Measurements from ENCODE around the gene ARPP21.

The ARPP21 gene

DNA sequence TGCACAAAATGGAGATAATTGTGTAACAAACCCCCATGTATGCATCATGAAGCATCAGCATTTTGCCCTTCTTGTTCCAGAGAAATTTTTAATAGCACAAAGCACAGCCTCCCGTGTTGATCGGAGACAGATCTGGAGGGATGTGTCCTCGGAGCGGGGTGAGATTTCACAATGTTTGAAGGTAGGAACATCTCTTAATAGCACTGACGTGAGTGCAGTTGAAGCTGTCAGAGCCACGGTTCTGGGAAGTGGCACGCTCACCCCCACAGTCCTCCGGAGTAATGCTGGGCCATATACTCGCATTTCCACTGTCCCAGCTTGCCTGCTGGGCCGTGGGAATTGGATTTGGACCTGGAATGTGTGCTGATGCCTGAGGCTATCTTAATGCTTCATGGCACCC is 24.1 kb downstream of the ARPP21 start:
- H3K4me3 ChIP-seq (ENCODE audit: low read depth in 1 of 2, low read length in 2 of 2) = no peak overlapping the region
- H3K27me3 ChIP-seq (ENCODE audit: low read depth, low read length) = no peaks in the 10 kb centered on the region
- no peak overlapping the region for H3K27ac ChIP-seq (ENCODE audit: low read length)
- H3K4me1 ChIP-seq (ENCODE audit: control insufficient read depth in 1 of 2, insufficient read depth in 2 of 2, low read length in 2 of 2) = peaks cover 0 to 5% of the 10 kb centered on the region in 2 donors
- no peaks in the 10 kb centered on the region for H3K9me3 ChIP-seq (ENCODE audit: control insufficient read depth in 1 of 2, low read length in 2 of 2)
- no peaks in the 10 kb centered on the region for H3K36me3 ChIP-seq (ENCODE audit: control insufficient read depth in 1 of 2, insufficient read depth in 2 of 2, low read length in 2 of 2)

DNA sequence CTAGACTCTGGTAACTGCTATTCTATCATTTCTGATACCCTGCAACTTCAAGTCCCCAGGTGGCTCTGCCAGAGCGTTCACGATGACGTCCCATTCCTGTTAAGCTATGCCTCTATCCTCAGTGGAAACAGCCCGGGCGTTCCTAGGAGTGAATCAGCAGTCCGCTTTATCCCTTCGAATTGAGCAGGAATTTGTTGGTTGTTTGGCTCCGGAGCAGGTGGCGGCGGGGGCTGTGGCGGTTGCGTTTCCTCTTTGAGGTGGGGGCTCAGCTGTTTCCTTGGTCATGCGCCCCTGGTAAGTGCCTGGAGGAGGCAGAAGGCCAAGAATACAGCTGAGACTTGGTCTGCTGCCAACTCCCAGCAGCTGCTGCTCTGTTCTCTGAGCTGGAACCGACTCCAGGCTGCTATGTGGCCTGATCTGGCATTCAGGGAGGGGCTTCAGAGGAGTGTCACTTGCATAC is 25.2 kb downstream of the ARPP21 start:
- Histone ChIP-seq H3K36me3 (ENCODE audit: control insufficient read depth in 1 of 2, insufficient read depth in 2 of 2, low read length in 2 of 2) (no peaks in the 10 kb centered on the region), H3K27me3 (ENCODE audit: low read depth, low read length) (no peaks in the 10 kb centered on the region), H3K4me3 (ENCODE audit: low read depth in 1 of 2, low read length in 2 of 2) (peak overlapping the region; percentile 22 to 43), H3K9me3 (ENCODE audit: control insufficient read depth in 1 of 2, low read length in 2 of 2) (no peaks in the 10 kb centered on the region), H3K4me1 (ENCODE audit: control insufficient read depth in 1 of 2, insufficient read depth in 2 of 2, low read length in 2 of 2) (peaks cover 0 to 5% of the 10 kb centered on the region in 2 donors), H3K27ac (ENCODE audit: low read length) (no peak overlapping the region)

DNA sequence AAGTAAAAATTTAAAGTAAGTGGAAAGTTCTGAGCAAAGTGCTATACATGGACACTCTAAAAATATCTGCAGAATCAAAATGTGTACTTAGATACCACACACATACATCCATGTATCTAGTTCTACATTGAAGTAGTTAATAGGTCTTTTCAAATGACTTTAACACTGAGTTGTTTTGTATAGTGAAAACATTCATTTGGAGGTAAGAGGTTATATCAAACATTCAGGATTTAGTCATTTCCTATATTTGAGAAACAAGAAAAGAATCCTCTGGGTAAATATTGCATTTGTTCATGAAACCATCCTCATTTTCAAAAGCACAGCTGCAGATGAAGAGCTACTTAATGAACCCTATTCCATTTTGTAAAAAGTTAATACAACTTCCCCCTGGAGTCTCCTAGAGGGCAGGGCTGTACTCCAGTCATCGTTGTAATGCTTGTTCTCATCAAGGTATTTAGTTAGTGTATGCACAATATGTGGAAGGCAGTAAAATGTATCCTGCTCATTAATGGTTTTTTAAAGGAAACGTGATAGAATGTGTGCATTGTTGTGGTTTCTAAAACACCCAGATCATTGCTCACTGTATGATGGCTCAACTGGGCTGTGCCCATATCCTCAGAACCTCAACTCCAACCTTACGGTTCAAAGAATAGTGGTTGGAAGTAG is 26.2 kb downstream of the ARPP21 start:
- Histone ChIP-seq H3K4me1 (ENCODE audit: control insufficient read depth in 1 of 2, insufficient read depth in 2 of 2, low read length in 2 of 2) (peaks cover 0 to 5% of the 10 kb centered on the region in 2 donors), H3K4me3 (ENCODE audit: low read depth in 1 of 2, low read length in 2 of 2) (no peak overlapping the region)

DNA sequence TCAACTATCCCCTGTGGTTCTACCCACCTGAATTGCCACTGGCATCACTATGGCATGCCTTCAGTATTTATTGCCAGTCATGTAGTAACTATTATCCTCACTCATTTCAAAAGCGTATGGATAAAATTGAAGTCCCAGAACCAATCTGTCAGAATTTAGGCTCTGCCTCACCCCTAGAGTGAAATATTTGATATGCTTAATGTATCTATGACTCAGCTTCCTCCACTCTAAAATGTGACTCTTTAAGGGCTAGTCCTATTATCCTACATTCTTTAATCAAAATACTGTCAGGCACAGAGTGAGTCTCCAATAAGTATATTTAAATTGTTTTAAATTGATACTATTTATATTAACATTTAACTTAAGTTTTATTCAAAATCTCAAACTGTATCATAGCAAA is 27.6 kb downstream of the ARPP21 start:
- peaks cover 0 to 5% of the 10 kb centered on the region in 2 donors for H3K4me1 ChIP-seq (ENCODE audit: control insufficient read depth in 1 of 2, insufficient read depth in 2 of 2, low read length in 2 of 2)
- no peaks in the 10 kb centered on the region for H3K36me3 ChIP-seq (ENCODE audit: control insufficient read depth in 1 of 2, insufficient read depth in 2 of 2, low read length in 2 of 2)
- no peak overlapping the region for H3K27ac ChIP-seq (ENCODE audit: low read length)
- H3K4me3 ChIP-seq (ENCODE audit: low read depth in 1 of 2, low read length in 2 of 2) = no peak overlapping the region
- H3K27me3 ChIP-seq (ENCODE audit: low read depth, low read length) = no peaks in the 10 kb centered on the region
- no peaks in the 10 kb centered on the region for H3K9me3 ChIP-seq (ENCODE audit: control insufficient read depth in 1 of 2, low read length in 2 of 2)

More for the DNA sequence above, 26.2 kb downstream of the ARPP21 start:
- Histone ChIP-seq H3K27ac (ENCODE audit: low read length) (no peak overlapping the region), H3K27me3 (ENCODE audit: low read depth, low read length) (no peaks in the 10 kb centered on the region), H3K36me3 (ENCODE audit: control insufficient read depth in 1 of 2, insufficient read depth in 2 of 2, low read length in 2 of 2) (no peaks in the 10 kb centered on the region), H3K9me3 (ENCODE audit: control insufficient read depth in 1 of 2, low read length in 2 of 2) (no peaks in the 10 kb centered on the region)

DNA sequence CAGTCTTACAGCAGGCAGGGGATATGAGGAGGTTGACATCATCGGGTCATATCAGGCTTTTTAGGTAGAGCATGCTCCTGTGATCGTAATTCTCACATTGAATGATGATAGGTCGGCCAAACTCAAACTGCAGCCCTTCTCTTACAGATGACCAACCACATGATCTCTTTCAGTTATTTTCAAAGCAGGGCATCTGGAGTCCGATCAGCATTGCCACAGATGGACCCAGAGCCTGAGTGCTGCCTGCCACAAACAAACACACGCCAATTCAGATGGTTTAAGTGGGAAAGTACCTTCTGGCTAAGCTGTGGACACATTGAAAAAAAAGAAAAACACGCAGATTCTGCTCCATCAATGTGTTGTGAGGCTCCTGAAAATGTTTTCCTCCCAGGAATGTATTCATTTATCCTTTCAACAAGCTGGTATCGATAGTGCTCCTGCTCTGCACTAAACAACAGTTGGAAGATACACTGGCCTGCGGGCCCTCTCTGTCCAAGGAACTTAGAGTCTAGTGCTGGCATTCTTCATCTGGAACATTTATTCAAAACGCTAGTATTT is 31.2 kb downstream of the ARPP21 start:
- Histone ChIP-seq H3K27me3 (ENCODE audit: low read depth, low read length) (no peaks in the 10 kb centered on the region), H3K4me1 (ENCODE audit: control insufficient read depth in 1 of 2, insufficient read depth in 2 of 2, low read length in 2 of 2) (no peaks in the 10 kb centered on the region), H3K4me3 (ENCODE audit: low read depth in 1 of 2, low read length in 2 of 2) (no peak overlapping the region), H3K27ac (ENCODE audit: low read length) (no peak overlapping the region), H3K9me3 (ENCODE audit: control insufficient read depth in 1 of 2, low read length in 2 of 2) (no peaks in the 10 kb centered on the region), H3K36me3 (ENCODE audit: control insufficient read depth in 1 of 2, insufficient read depth in 2 of 2, low read length in 2 of 2) (no peaks in the 10 kb centered on the region)

DNA sequence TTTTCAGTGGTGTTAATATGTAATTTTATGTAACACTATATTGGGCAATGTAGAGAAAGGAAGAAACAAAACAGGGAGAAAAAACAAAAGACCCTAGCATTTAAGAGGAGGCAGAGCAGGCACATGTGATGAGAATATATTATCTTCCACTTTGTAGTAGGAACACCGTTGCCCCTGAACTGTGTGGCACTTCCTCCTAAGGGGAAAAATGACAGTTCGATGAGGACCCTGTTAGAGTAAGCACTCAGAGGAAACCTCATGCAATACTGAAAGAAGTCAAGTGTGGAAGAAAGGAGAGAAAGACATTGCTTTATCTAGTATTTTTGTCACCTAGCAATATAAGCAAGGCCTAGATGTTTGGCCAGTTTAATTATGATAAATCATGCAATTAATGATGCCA is 32.2 kb downstream of the ARPP21 start:
- Histone ChIP-seq H3K36me3 (ENCODE audit: control insufficient read depth in 1 of 2, insufficient read depth in 2 of 2, low read length in 2 of 2) (no peaks in the 10 kb centered on the region), H3K4me1 (ENCODE audit: control insufficient read depth in 1 of 2, insufficient read depth in 2 of 2, low read length in 2 of 2) (no peaks in the 10 kb centered on the region), H3K27ac (ENCODE audit: low read length) (no peak overlapping the region), H3K27me3 (ENCODE audit: low read depth, low read length) (no peaks in the 10 kb centered on the region), H3K4me3 (ENCODE audit: low read depth in 1 of 2, low read length in 2 of 2) (no peak overlapping the region), H3K9me3 (ENCODE audit: control insufficient read depth in 1 of 2, low read length in 2 of 2) (no peaks in the 10 kb centered on the region)

DNA sequence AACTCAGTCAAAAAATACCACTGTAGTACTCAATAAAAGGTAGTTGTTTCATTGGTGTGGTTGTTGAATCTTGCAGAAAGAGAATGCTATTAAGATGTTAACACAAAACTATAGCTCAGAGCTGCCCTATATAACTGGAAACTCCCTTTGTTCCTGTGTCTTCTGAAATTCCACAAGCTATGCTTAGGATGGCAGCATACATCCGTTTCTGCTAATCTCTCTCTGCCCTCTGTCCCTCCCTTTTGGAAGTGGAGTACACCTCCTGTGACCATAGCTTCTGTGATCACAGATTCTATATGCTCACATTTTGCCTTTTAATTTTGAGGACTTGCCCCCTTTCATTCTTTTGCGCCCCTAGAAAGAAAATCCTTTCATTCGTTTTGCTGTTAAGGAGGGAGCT is 33.7 kb downstream of the ARPP21 start:
- Histone ChIP-seq H3K4me1 (ENCODE audit: control insufficient read depth in 1 of 2, insufficient read depth in 2 of 2, low read length in 2 of 2) (no peaks in the 10 kb centered on the region), H3K4me3 (ENCODE audit: low read depth in 1 of 2, low read length in 2 of 2) (no peak overlapping the region), H3K27ac (ENCODE audit: low read length) (no peak overlapping the region), H3K27me3 (ENCODE audit: low read depth, low read length) (no peaks in the 10 kb centered on the region), H3K36me3 (ENCODE audit: control insufficient read depth in 1 of 2, insufficient read depth in 2 of 2, low read length in 2 of 2) (no peaks in the 10 kb centered on the region), H3K9me3 (ENCODE audit: control insufficient read depth in 1 of 2, low read length in 2 of 2) (no peaks in the 10 kb centered on the region)

DNA sequence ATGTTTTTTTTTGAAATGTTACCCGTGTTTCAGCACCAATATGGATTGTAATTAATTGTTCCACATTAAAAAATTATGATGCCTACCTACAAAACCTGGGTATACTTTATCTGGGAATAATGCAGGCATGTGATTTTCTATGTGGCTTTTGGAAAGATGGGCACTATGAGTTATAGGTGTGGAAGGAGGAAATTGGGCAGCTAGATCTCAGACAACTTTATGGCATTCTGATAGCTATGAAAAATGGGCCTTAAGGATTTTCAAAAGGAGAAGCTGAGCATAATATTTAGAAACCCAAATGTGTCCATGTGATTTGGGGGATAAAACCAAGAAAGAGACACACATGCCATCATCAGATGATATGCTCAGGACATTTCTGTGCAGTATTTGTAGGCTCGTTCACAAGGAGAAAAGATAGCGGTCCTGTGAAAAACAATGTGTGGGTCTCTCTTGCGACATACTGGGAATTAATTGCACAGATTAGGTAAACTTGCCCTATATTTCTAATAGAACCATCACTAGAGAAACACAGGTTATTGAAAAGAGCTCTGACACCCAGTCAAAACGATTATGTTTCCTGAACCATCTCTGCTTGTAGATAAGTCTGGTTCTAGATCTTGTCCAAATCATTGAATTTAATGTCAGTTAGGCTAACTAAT is 35.3 kb downstream of the ARPP21 start:
- H3K4me1 ChIP-seq (ENCODE audit: control insufficient read depth in 1 of 2, insufficient read depth in 2 of 2, low read length in 2 of 2) = no peaks in the 10 kb centered on the region
- no peaks in the 10 kb centered on the region for H3K36me3 ChIP-seq (ENCODE audit: control insufficient read depth in 1 of 2, insufficient read depth in 2 of 2, low read length in 2 of 2)
- no peaks in the 10 kb centered on the region for H3K9me3 ChIP-seq (ENCODE audit: control insufficient read depth in 1 of 2, low read length in 2 of 2)
- H3K27ac ChIP-seq (ENCODE audit: low read length) = no peak overlapping the region
- H3K27me3 ChIP-seq (ENCODE audit: low read depth, low read length) = no peaks in the 10 kb centered on the region
- H3K4me3 ChIP-seq (ENCODE audit: low read depth in 1 of 2, low read length in 2 of 2) = no peak overlapping the region

DNA sequence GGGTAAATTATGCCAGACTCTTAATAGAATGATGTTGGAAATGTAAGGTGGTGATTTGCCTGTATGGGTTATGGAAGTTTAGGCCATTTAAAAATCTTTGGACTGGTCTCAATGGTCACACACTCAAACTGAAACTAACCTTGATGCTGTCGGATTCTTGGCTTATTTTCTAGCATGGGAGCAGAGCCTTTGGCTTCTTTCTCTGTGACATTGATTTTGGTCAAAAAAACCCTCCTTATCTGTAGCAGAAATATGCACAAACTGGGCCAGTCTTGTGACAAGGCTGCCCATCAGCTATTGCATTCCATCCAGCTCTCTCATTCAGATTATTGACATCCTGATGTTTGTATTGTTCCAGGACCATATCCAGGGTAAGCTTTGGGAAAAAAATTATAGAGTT is 35.9 kb downstream of the ARPP21 start:
- Histone ChIP-seq H3K27me3 (ENCODE audit: low read depth, low read length) (no peaks in the 10 kb centered on the region), H3K27ac (ENCODE audit: low read length) (no peak overlapping the region), H3K36me3 (ENCODE audit: control insufficient read depth in 1 of 2, insufficient read depth in 2 of 2, low read length in 2 of 2) (no peaks in the 10 kb centered on the region), H3K4me3 (ENCODE audit: low read depth in 1 of 2, low read length in 2 of 2) (no peak overlapping the region), H3K4me1 (ENCODE audit: control insufficient read depth in 1 of 2, insufficient read depth in 2 of 2, low read length in 2 of 2) (no peaks in the 10 kb centered on the region), H3K9me3 (ENCODE audit: control insufficient read depth in 1 of 2, low read length in 2 of 2) (no peaks in the 10 kb centered on the region)

DNA sequence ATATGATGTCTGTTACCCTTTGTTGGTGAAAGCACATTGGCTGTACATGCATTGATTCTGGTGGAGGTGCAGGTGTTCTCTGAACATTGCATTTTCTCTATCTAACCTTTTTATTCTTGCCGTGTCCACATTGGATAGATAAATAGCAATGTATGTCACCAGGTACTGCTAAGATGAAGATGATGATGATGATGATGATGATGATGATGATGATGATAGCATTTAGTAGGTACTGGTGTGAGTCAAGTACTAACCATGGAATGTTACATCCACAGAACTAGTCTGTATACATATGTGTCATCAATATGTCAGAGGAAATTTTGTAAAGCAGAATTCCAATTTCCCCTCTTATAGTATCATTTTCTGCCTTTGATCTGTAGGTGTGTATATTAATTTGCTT is 36.3 kb downstream of the ARPP21 start:
- Histone ChIP-seq H3K4me1 (ENCODE audit: control insufficient read depth in 1 of 2, insufficient read depth in 2 of 2, low read length in 2 of 2) (no peaks in the 10 kb centered on the region), H3K9me3 (ENCODE audit: control insufficient read depth in 1 of 2, low read length in 2 of 2) (no peaks in the 10 kb centered on the region), H3K27me3 (ENCODE audit: low read depth, low read length) (no peaks in the 10 kb centered on the region), H3K27ac (ENCODE audit: low read length) (no peak overlapping the region), H3K36me3 (ENCODE audit: control insufficient read depth in 1 of 2, insufficient read depth in 2 of 2, low read length in 2 of 2) (no peaks in the 10 kb centered on the region), H3K4me3 (ENCODE audit: low read depth in 1 of 2, low read length in 2 of 2) (no peak overlapping the region)

DNA sequence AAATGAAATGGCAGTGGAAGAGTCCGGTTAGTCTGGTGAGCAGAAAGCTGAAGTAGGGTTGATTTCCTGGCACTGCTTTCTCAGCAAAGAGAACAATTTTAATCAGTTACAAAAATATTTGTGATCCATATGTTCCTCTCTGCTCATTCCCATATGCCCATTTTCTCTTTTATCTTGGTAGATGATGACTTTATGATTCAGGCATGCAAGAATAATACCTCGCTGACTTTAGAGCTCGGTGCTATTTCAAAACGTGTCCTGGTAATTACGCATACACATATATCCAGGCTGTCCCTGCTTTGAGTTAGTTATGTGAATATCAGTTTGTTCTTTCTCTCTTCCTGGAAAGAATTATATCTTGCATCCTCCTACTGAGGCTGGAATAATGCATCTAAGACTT is 38.5 kb downstream of the ARPP21 start:
- Histone ChIP-seq H3K9me3 (ENCODE audit: control insufficient read depth in 1 of 2, low read length in 2 of 2) (no peaks in the 10 kb centered on the region), H3K27me3 (ENCODE audit: low read depth, low read length) (no peaks in the 10 kb centered on the region), H3K4me3 (ENCODE audit: low read depth in 1 of 2, low read length in 2 of 2) (no peak overlapping the region), H3K27ac (ENCODE audit: low read length) (no peak overlapping the region), H3K36me3 (ENCODE audit: control insufficient read depth in 1 of 2, insufficient read depth in 2 of 2, low read length in 2 of 2) (no peaks in the 10 kb centered on the region), H3K4me1 (ENCODE audit: control insufficient read depth in 1 of 2, insufficient read depth in 2 of 2, low read length in 2 of 2) (no peaks in the 10 kb centered on the region)
